SK-N-DZ (cell line): ENCODE measurements around the gene ELF2.
A peak's percentile ranks its signal among the peaks of the same experiment; 100 is the strongest.
"Not testable (repeated sequence)": the region's sequence is repeated elsewhere in the genome, so short reads cannot be mapped to it uniquely, and the experiment has no call there.

Experiments used
- DNase-seq: peaks from one replicate; pipeline ENCODE4 v3.0.0-alpha.2; 2015; ENCODE audit warnings: low spot score

Gene ELF2

GRCh38 chr4:139078926-139079325 lies 98.1 kb downstream of the ELF2 start:
- DNase-seq, result no peak

GRCh38 chr4:139077567-139078355 lies 99.3 kb downstream of the ELF2 start:
- DNase-seq, result no peak

- DNase-seq, result no peak
These were observed 100.8 kb downstream of the ELF2 start for GRCh38 chr4:139076016-139076744.

DNA sequence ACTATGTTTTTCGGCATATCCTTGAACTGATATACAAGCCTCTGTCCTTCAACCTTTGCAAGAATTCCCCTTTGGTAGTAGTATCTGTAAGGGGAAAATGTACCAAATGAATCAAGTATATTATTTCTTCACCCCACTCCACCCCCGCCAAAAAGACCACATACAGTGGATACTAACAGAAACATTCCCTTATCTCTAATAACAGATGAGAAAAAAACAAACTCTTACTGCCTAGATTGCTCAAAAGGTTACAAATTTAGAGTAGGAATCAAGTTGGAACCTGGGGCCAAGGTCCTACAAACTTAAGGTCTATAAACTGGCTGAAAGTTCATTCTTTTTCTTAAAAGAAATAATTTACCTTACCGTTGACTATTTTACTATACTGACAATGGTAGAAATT lies 116.4 kb downstream of the ELF2 start:
- DNase-seq, result no peak

GRCh38 chr4:139059026-139059425 lies 118.0 kb downstream of the ELF2 start:
- not testable (repeated sequence) for DNase-seq

- DNase-seq, result no peak
These were observed 122.1 kb downstream of the ELF2 start for GRCh38 chr4:139054791-139055505.

DNA sequence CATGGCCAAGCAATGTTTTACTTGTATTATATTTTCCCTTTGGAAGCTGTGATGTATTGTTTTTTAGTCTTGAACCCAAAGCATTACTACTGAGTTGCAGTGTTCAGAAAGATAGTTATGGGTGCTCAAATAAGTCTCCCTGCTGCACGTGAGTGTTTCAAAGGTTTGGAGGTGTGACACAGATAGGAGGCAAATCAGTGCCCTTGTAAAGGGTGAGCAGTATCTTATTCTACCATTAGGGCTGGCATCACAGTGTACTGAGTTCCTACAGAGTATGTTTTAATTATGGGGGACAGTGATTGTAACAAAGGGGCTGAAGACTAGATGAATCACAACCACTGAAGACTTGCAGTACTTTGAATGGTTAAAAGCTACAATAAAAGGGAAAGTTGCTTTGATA lies 123.1 kb downstream of the ELF2 start:
- DNase-seq, result no peak

DNA sequence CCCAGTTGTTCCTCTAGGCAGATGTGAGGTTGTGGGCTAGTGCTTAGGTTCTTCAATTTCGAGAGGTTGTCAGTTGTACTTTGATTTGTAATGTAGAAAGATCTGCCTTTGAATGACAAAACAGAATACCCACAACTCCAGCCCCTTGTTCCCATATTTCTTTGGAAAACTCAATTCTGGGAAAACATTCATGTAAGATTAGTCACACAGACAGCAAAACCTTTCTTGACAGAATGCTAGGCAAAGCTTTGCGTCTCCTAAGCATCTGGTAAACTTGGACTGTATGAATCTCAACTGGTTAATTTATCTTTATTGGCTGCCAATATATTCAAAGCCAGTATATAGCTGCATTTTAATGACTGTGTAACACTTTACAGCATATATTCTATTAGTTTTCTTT lies 126.6 kb downstream of the ELF2 start:
- no peak for DNase-seq

DNA sequence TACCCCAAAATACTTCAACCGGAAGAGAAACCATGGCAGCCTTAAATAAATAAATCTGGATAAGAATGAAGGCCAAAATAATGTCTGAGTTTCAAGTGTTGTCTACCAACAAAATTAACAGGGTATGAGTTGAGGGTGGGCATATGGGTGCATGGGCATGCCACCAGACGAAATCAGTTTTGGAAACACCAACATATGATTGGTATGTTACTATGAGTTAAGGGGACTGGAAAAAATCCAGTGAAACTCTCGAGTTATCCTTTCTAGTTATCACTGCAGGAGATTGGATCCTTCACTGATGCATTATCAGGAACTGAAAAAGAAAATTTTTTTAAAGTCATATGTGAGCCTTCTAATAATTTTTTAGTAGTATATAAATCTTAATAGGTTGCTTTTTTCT lies 129.0 kb downstream of the ELF2 start:
- DNase-seq, result no peak

GRCh38 chr4:139044291-139044690 lies 132.7 kb downstream of the ELF2 start:
- no peak for DNase-seq

- DNase-seq, result no peak
These were observed 134.0 kb downstream of the ELF2 start for GRCh38 chr4:139042981-139043460.

DNA sequence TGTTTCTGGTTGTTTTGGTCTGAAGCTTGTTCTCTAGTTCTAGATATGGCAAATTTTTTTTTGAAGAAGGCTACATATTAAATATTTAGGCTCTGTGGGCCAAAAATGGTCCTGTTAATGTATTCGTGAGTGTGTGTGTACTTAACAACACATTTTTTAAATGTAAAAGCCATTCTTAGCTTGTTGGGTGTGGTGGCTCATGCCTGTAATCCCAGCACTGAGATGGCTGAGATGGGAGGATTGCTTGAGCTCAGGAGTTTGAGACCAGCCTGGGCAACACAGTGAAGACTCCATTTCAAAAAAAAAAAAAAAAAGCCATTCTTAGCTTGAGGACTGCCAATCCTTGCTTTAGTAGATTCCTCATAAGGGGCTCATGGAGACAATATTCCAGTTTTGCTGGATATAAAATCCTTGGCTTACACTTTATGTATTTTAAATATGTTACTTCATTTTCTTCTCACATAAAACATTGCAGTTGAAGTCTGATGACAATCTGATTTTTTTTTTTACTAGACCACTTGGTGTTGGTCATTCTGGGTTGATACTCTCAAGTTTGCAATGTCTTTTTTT lies 138.1 kb downstream of the ELF2 start:
- DNase-seq, result no peak

DNA sequence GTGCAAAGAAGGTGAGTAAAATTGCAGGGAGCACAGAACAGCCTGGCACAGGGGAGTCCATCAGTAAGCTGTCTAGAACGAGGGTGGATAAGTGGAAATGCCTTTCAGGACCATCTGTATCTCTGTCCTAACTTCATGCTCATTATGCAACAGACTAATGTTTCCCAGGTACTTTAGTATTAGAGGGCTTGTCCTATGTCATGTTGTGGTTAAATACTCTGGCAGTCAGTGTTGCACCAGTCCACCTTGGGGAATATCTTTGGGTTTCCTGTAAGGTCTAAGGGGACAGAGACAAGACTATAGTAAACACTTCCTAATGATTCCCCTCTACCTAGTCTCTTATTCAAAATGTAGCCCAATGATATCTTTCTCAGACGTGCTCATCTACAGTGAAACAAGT lies 140.1 kb downstream of the ELF2 start:
- DNase-seq, result no peak

GRCh38 chr4:139035650-139036049 lies 141.4 kb downstream of the ELF2 start:
- no peak for DNase-seq

GRCh38 chr4:139030614-139031235 lies 146.3 kb downstream of the ELF2 start:
- peak; percentile 72 for DNase-seq

GRCh38 chr4:139029866-139030363 lies 147.1 kb downstream of the ELF2 start:
- DNase-seq, result not testable (repeated sequence)

GRCh38 chr4:139028191-139028661 lies 148.8 kb downstream of the ELF2 start:
- no peak for DNase-seq

DNA sequence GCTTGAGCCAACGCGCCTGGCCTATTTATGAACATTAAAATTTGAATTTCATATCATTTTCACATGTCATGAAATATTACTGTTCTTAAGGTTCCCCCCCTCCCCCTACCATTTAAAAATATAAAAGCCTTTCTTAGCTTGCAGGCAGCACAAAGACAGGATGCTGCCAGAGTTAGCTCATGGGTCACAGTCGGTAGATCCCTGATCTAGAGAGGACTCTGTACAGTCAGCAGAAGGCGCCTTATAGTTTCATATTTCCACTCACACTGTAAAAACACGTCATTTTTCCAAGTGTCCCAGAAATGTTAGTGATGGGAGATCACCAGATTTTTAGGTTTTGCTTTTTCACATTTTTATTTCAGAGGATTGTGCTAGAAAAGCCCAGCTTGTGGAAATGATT lies 149.2 kb downstream of the ELF2 start:
- no peak for DNase-seq

DNA sequence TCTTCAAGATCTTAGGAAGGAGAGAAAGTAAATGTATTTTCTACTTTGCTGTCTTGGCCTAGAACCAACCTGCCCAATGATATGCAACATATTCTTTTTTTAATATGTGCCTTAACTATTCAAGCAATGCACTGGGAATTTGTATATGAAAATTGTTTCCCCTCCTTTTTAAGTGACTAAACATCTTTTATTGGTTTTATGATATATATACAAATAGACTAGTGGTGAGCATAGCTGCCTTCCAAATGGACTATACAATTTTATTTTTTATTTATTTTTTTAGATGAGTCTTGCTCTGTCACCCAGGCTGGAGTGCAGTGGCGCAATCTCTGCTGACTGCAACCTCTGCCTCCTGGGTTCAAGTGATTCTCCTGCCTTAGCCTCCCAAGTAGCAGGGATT lies 151.2 kb downstream of the ELF2 start:
- DNase-seq, result no peak

DNA sequence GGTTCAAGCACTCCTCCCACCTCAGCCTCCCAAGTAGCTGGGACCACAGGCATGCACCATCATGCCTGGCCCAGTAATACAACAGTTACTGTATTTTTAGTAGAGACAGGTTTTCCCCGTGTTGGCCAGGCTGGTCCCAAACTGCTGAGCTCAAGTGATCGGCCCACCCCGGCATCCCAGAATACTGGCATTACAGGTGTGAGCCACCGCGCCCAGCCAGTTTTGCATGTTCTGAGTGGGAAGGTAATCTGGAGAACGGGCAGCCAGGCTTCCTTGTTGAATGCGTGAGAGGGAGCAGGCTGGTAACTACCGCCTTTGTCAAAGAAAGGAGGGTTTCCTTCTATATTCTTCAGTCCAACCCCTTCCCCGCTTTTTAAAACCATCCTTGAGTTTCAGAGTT lies 152.3 kb downstream of the ELF2 start:
- no peak for DNase-seq

DNA sequence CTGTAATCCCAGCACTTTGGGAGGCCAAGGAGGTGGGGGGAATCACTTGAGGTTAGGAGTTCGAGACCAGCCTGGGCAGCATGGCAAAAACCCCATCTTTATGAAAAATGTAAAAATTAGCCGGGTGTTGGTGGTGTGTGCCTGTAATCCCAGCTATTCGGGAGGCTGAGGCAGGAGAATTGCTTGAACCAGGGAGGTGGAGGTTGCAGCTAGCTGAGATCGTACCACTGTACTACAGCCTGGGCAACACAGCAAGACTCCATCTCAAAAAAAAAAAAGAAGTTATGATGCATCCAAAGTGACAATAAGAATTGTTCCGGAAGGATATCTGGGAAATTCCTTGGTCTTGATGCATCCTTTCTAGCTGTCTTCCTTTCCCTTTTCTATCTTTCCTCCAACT lies 154.2 kb downstream of the ELF2 start:
- DNase-seq, result no peak
